Brain microvascular endothelial cell (primary cell): ENCODE results near the gene DNAJB8.
A peak's percentile ranks its signal among the peaks of the same experiment; 100 is the strongest.

Source experiments
- DNase-seq: peaks from one replicate; pipeline ENCODE4 v3.0.0-alpha.2; 2020
- H3K27ac ChIP-seq: fragments of 250-450 bp; sonication (Bioruptor Pico); 2 replicates; pipeline ENCODE4 v1.5.1; 2020; ENCODE audit warnings: mild to moderate bottlenecking, moderate library complexity
- H3K27me3 ChIP-seq: fragments of 250-450 bp; sonication (Bioruptor Pico); replicated peaks from 2 replicates; pipeline ENCODE4 v1.5.1; 2020; ENCODE audit warnings: mild to moderate bottlenecking
- H3K36me3 ChIP-seq: fragments of 250-450 bp; sonication (Bioruptor Pico); replicated peaks from 2 replicates; pipeline ENCODE4 v1.5.1; 2020; ENCODE audit warnings: mild to moderate bottlenecking
- H3K4me3 ChIP-seq: 2 replicates; pipeline ENCODE4 v1.5.1; 2011; ENCODE audit warnings: low read depth, mild to moderate bottlenecking, control low read depth, low read length, moderate library complexity
- CTCF ChIP-seq: IDR thresholded peaks from 2 replicates; pipeline ENCODE4 v1.5.1; 2011; ENCODE audit warnings: low read depth, mild to moderate bottlenecking, moderate library complexity, low read length, control low read depth, inconsistent platforms; ENCODE audit errors: missing control alignments
- in situ Hi-C: cut with HindIII; loops from 2 replicates; pipeline ENCODE4 v1.10.0; 2017; ENCODE audit warnings: low sequenced_read_pairs, low pct_ligation_motif_present

The DNAJB8 gene

GRCh38 chr3:128484404-128485281, 18.0 kb upstream of the DNAJB8 start:
- H3K27me3 ChIP-seq = peaks cover 82% of the 10 kb centered on the region
- TF ChIP-seq CTCF = no peak
- no peak for DNase-seq
- in situ Hi-C loops = no loop called here
- H3K4me3 ChIP-seq = no peak overlapping the region
- H3K27ac ChIP-seq = no peak overlapping the region
- H3K36me3 ChIP-seq = no peaks in the 10 kb centered on the region

DNA sequence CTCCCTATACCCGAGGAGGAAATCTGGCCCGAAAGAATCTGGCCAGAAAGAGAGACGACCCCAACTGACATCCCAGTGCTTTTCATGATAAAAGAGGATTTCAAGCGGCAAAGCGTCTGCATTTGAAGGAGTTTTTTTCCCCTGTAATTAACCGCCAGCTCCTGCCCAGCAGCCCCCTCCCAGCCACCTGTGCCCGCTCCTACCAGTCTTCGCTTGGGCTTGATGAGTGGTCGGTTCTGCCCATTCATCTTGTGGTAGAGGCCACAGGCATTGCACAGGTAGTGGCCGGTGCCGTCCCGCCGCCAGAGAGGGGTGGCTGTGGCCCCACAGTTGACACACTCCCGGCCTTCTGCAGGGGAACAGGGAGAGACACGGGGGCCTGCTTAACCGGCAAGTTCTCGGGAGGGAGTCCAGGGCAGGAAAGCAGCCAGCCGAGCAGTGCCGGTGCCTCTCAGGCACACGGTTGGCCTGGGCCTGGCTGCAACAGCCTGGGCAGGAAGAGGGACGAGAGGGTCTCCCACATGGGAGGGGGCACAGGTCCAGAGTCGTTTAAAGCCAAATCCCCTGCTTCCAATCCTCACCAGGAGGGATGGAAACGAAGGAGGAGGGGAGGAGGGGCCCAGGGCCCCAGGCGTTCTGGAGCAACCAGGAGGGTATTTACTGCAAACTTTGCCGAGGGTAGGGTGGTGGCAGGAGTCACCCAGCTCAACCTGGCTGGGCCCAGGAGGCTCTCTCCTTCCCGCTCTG, 17.1 kb upstream of the DNAJB8 start:
- in situ Hi-C loops = no loop called here
- H3K27ac ChIP-seq = no peak overlapping the region
- H3K36me3 ChIP-seq = no peaks in the 10 kb centered on the region
- DNase-seq = no peak
- no peak overlapping the region for H3K4me3 ChIP-seq
- peaks cover 77% of the 10 kb centered on the region for H3K27me3 ChIP-seq
- no peak for TF ChIP-seq CTCF

DNA sequence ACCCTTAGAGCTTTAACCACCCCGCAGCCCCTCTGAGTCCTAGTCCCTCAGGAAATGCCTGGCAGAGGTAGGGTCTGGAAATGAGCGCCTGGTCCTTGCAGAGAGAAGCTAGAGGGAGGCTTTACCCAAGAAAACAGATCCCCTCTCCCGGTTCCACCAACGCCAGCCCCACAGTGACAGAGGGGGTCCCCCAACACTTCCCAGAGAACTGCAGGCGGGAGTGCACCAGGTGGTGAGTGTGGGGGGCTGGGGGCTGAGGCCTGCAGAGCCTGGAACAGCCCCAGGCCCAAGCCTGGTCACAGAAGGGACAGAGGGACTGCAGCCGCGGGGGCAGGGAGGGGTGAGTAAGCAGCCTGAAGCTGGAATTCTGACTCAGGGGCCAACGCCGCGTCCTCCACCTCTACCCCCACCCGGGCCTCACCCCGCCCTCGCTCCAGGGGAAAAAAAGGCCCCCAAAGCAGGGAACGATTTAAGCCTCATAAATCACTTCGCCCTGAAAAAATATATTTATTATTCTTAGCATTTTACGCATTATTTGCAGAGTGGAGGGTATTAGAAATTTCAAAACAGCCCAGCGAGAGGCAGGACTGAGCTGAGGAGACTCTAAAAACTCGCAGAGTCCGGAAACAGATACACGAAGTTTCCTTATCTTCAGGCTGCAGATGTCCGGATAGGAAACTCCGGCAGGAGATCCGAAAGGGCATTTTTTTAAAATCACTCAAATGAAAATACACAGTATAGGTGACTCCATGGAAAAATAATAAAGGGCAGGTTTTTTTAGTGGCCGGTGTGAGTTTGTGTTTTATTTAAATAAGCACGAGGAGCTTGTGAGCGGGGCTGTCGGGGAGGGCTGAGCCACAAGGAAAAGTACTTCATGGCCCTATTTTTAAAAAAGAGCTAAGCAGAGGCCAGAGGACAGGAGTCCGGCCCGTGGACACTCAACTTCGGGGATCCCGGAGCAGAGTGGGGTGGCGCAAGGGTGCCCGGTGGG, 16.3 kb upstream of the DNAJB8 start:
- no peak overlapping the region for H3K4me3 ChIP-seq
- H3K27me3 ChIP-seq = peaks cover 73% of the 10 kb centered on the region
- H3K36me3 ChIP-seq = no peaks in the 10 kb centered on the region
- H3K27ac ChIP-seq = no peak overlapping the region
- peak; percentile 17 for TF ChIP-seq CTCF
- DNase-seq = peak; percentile 44
- in situ Hi-C loops = no loop called here

GRCh38 chr3:128482175-128482574, 15.5 kb upstream of the DNAJB8 start:
- no peak for TF ChIP-seq CTCF
- H3K36me3 ChIP-seq = no peaks in the 10 kb centered on the region
- H3K27me3 ChIP-seq = peaks cover 66% of the 10 kb centered on the region
- no peak overlapping the region for H3K4me3 ChIP-seq
- DNase-seq = no peak
- in situ Hi-C loops = no loop called here
- H3K27ac ChIP-seq = no peak overlapping the region

DNA sequence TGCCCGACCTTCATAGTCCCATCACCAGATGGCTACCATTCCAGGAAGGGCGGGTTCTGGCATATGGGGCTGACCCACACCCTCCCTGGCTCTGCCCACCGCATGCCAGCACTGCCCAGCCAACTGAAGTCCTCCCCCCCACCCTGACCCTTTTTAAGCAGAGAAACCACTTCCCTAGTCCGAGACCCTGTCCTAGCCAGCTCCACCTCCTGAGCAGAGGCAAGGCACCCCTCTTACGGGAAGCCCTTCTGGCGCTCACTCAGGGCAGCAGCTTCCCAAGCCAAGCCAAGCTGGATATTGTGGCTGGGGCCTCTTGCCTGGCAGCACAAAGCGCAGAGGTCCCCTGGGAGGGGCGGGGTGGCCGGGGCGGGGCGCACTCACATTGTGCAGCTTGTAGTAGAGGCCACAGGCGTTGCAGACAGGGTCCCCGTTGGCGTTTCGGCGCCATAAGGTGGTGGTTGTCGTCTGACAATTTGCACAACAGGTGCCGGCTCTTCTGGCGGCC, 14.8 kb upstream of the DNAJB8 start:
- H3K27me3 ChIP-seq = peaks cover 60% of the 10 kb centered on the region
- TF ChIP-seq CTCF = no peak
- no peak for DNase-seq
- no peak overlapping the region for H3K4me3 ChIP-seq
- no peaks in the 10 kb centered on the region for H3K36me3 ChIP-seq
- H3K27ac ChIP-seq = no peak overlapping the region
- in situ Hi-C loops = no loop called here
